ENCODE measurements around the gene CDC40.

DNA sequence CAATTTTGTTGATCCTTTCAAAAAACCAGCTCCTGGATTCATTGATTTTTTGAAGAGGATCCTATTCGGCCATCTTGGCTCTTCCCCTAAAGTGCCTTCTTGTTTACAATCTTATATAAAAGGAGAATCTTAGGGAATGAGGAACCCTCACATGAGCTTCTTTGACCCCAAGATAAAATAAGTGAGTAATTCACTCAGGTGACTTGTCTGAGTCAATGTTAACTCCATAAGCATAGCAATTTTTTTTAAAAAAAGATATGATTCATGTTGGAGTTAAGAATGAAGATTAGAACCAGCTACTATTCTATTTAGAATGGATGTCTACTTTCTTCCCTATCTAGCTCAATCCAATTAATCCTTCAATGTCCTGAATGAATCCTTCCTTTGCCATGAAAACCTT is 21.7 kb upstream of the CDC40 start:
- TF ChIP-seq, protein P1, sequence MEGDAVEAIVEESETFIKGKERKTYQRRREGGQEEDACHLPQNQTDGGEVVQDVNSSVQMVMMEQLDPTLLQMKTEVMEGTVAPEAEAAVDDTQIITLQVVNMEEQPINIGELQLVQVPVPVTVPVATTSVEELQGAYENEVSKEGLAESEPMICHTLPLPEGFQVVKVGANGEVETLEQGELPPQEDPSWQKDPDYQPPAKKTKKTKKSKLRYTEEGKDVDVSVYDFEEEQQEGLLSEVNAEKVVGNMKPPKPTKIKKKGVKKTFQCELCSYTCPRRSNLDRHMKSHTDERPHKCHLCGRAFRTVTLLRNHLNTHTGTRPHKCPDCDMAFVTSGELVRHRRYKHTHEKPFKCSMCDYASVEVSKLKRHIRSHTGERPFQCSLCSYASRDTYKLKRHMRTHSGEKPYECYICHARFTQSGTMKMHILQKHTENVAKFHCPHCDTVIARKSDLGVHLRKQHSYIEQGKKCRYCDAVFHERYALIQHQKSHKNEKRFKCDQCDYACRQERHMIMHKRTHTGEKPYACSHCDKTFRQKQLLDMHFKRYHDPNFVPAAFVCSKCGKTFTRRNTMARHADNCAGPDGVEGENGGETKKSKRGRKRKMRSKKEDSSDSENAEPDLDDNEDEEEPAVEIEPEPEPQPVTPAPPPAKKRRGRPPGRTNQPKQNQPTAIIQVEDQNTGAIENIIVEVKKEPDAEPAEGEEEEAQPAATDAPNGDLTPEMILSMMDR (IDR thresholded peaks at IDR 0.05; ENCODE audit: low read length), result no peak
- no peak for TF ChIP-seq EZH2 (IDR thresholded peaks at IDR 0.05; ENCODE audit: borderline replicate concordance, low read length)
